ENCODE data around the gene SH3TC1. TPM values are rescaled to one million over a fixed set of nuclear protein-coding genes. Genes with fewer than 3 reads are reported as not detected.

The SH3TC1 gene
- total and polyA plus RNA-seq, 2 of the 8 experiments (the other 6 are each of a cell fraction or from before 2014, with no cell fraction given): 0.15 TPM; not detected in 1

DNA sequence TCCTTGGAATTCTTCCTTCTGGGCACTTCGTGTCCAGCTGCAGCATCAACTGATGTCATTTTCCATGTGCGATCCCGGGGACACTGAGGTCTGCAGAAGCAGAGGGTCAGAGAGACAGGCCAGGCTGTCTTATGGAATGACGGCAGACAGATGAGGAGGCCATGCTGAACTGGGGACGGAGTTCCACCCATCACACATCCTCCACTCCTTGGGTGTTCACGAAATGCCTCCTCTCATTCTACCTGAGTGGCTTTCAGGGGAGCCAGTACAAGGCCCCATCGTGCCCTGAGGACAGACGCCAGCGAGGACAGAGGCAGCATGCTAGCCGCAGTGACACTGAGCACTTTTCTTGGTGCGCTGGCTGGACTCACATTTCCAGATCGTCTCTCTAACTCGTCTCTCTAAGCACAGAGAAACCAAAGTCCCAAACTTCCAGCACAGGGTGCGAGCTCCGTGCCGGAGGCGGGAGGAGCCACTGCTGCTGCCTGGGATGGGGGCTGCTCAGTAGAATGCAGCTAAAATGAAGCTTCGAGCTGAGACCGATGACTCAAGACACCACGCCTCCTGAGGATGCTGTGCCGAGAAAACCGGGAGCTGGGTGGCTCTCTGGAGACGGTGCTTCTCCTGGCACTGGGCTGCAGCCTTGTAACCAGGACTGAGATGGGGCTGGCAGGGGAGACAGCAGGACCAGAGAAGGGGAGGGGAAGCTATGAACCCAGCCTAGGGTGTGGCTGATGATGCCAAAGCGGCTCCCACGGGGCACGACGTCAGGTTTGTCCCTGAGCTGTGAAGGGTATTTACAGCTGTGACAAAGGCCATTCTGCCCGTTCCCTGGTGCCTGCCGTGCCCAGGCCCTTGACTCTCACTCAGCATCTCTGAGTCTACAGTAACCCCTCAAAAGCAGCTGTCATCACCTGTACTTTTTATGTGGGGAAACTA is 48.7 kb upstream of the SH3TC1 start:
- H3K4me2 ChIP-seq (ENCODE audit: insufficient read depth in 1 of 2, low read depth in 2 of 2, low read length in 2 of 2): no peak overlapping the region
- H2AK5ac ChIP-seq (ENCODE audit: low read depth, low read length): 0 out of 2 replicates have a peak overlapping the region, but pooled peaks have one; percentile 60
- no peak overlapping the region for H2BK20ac ChIP-seq (ENCODE audit: low read length)
- H2AFZ ChIP-seq (ENCODE audit: low read length): no peak overlapping the region
- no peak overlapping the region for H4K5ac ChIP-seq (ENCODE audit: insufficient read length, low read depth, low read length)
- WGBS, 2 experiments (ENCODE audit: extremely low coverage in 1 of 2, insufficient coverage in 1 of 2, insufficient read length in 1 of 2, insufficient replicate concordance in 2 of 2, low coverage in 1 of 2, low lambda C conversion rate in 2 of 2, missing lambda C conversion rate in 1 of 2): 87% methylated on average over 29 of the region's 29 CpGs; no CpG with 5 or more reads in 1 of the 2 experiments
- H2BK120ac ChIP-seq (replicated peaks; ENCODE audit: low read depth, low read length): no peak overlapping the region
- no peaks in the 10 kb centered on the region for H3K79me2 ChIP-seq (ENCODE audit: control insufficient read depth in 1 of 2, insufficient read depth in 2 of 2, low read length in 2 of 2)
- H3K27ac ChIP-seq (ENCODE audit: low read depth, low read length): no peak overlapping the region
- H3K23ac ChIP-seq (ENCODE audit: insufficient read length): no peak overlapping the region
- no peaks in the 10 kb centered on the region for H3K9me3 ChIP-seq (ENCODE audit: insufficient read depth in 2 of 2, low read depth in 1 of 2, low read length in 1 of 2)
- no peak overlapping the region for H3K4ac ChIP-seq (replicated peaks; ENCODE audit: insufficient read length, low read depth, low read length)
- ChIA-PET CTCF (ENCODE audit: partially characterized antibody) (interaction anchor here (0.9 to 2.0 kb wide), 4 partner anchors 13 to 306 kb away, joined by 3 to 7 read pairs (median 3); no protein-coding TSS in a partner anchor), POLR2A (ENCODE audit: partially characterized antibody) (no interaction called here)
- H4K8ac ChIP-seq (ENCODE audit: extremely low read depth, insufficient read depth, low read length): no peak overlapping the region
- no peaks in the 10 kb centered on the region; a peak in 2 of 7 replicates for H3K27me3 ChIP-seq (replicated peaks in 1 of 4; ENCODE audit: control insufficient read depth in 3 of 4, extremely low read depth in 1 of 4, insufficient read depth in 3 of 4, low read length in 3 of 4)
- H4K20me1 ChIP-seq (replicated peaks in 1 of 2; ENCODE audit: control insufficient read depth in 1 of 2, insufficient read depth in 2 of 2, low read length in 2 of 2): peaks cover 0 to 2% of the 10 kb centered on the region in 2 experiments
- H4K91ac ChIP-seq (replicated peaks; ENCODE audit: insufficient read length, low read length): peak overlapping the region; percentile 57
- H2BK15ac ChIP-seq (ENCODE audit: low read length): no peak overlapping the region
- H3K18ac ChIP-seq (ENCODE audit: extremely low read depth, low read length): no peak overlapping the region
- FAIRE-seq: no peak
- no peaks in the 10 kb centered on the region; a peak in 1 of 8 replicates for H3K36me3 ChIP-seq (ENCODE audit: control insufficient read depth in 2 of 4, insufficient read depth in 4 of 4, low read length in 3 of 4)
- H3K56ac ChIP-seq (replicated peaks; ENCODE audit: insufficient read length, low read depth, low read length): no peak overlapping the region
- H3K23me2 ChIP-seq (ENCODE audit: low read depth, low read length): 0 out of 2 replicates have a peak, but pooled peaks cover 2% of the 10 kb centered on the region
- H2BK12ac ChIP-seq (ENCODE audit: low read depth, low read length): peak overlapping the region; percentile 44; the same call in 1 of the 2 replicates
- H3K14ac ChIP-seq (ENCODE audit: insufficient read length): no peak overlapping the region
- no peak overlapping the region for H3K4me3 ChIP-seq (ENCODE audit: extremely low read depth in 1 of 4, insufficient read depth in 2 of 4, low read depth in 3 of 4, low read length in 4 of 4)
- TF ChIP-seq SP4 (IDR thresholded peaks at IDR 0.05; ENCODE audit: low read length): no peak
- TF ChIP-seq HDAC6 (IDR thresholded peaks at IDR 0.05; ENCODE audit: low read depth, low read length): no peak
- no peak for TF ChIP-seq NANOG (IDR thresholded peaks at IDR 0.05; ENCODE audit: insufficient read depth, low read depth, low read length, poor library complexity, severe bottlenecking)
- no peak for TF ChIP-seq HDAC2 (IDR thresholded peaks at IDR 0.05; ENCODE audit: borderline replicate concordance in 1 of 2, low read depth in 2 of 2, low read length in 2 of 2)
- TF ChIP-seq SIX5 (IDR thresholded peaks at IDR 0.05; ENCODE audit: low read depth, low read length): no peak
- no peak for DNase-seq (ENCODE audit: low read depth in 1 of 2, low spot score in 2 of 2)
- H2BK5ac ChIP-seq (ENCODE audit: low read depth, low read length): no peak overlapping the region
- no peak overlapping the region for H3K9ac ChIP-seq (replicated peaks in 1 of 4; ENCODE audit: extremely low read depth in 1 of 4, low read depth in 3 of 4, low read length in 3 of 4)
- H3K79me1 ChIP-seq (ENCODE audit: low read depth, low read length): no peaks in the 10 kb centered on the region
- H3K4me1 ChIP-seq (replicated peaks in 1 of 4; ENCODE audit: control insufficient read depth in 3 of 4, insufficient read depth in 4 of 4, low read length in 3 of 4): no peaks in the 10 kb centered on the region; a peak in 2 of 7 replicates
